Type B pancreatic cell (in vitro differentiated cells): ENCODE results near the gene CSTPP1. TPM values are rescaled to one million over a fixed set of nuclear protein-coding genes. Genes with fewer than 3 reads are reported as not detected.

Source experiments
- DNase-seq: peaks from one replicate; pipeline ENCODE4 v3.0.0; 2021; ENCODE audit warnings: mixed read lengths; ENCODE audit not compliant: unreplicated experiment; ENCODE audit errors: extremely low spot score
- H3K27ac Mint-ChIP-seq: 2 replicates; pipeline ENCODE4 v1.8.0; 2021; ENCODE audit warnings: mild to moderate bottlenecking, mixed read lengths
- H3K27me3 Mint-ChIP-seq: 2 replicates; pipeline ENCODE4 v1.8.0; 2021; ENCODE audit warnings: mixed read lengths
- H3K36me3 Mint-ChIP-seq: 2 replicates; pipeline ENCODE4 v1.8.0; 2021; ENCODE audit warnings: mixed read lengths
- H3K4me1 Mint-ChIP-seq: one replicate; pipeline ENCODE4 v1.8.0; 2021; ENCODE audit warnings: mixed read lengths; ENCODE audit not compliant: unreplicated experiment
- H3K4me3 Mint-ChIP-seq: 2 replicates; pipeline ENCODE4 v1.8.0; 2021; ENCODE audit warnings: mild to moderate bottlenecking, mixed read lengths
- H3K9me3 Mint-ChIP-seq: 2 replicates; pipeline ENCODE4 v1.8.0; 2021; ENCODE audit warnings: mixed read lengths
- CTCF ChIP-seq: fragments of 200-600 bp; sonication (generic); conservative IDR thresholded peaks from 2 replicates; pipeline ENCODE4 v1.5.0; 2021; ENCODE audit warnings: antibody characterized with exemption, mild to moderate bottlenecking
- total RNA-seq: library from RNA; stranded (reverse); gene quantifications from 2 replicates; pipeline ENCODE4 v1.2.1, GENCODE V29; 2021; ENCODE audit warnings: low replicate concordance

The CSTPP1 gene
- total RNA-seq, 1 donor from 2014 or later: 44.4 TPM

GRCh38 chr11:47020793-47021526 lies 84.4 kb downstream of the CSTPP1 start:
- no peak overlapping the region for H3K27ac Mint-ChIP-seq

GRCh38 chr11:47021527-47021818 lies 84.9 kb downstream of the CSTPP1 start:
- no peak for DNase-seq
- H3K27ac Mint-ChIP-seq: no peak overlapping the region
- TF ChIP-seq CTCF: no peak

More at GRCh38 chr11:47020793-47021526, 84.4 kb downstream of the CSTPP1 start:
- no peak overlapping the region for H3K4me3 Mint-ChIP-seq
- H3K36me3 Mint-ChIP-seq: peaks cover 4% of the 10 kb centered on the region
- DNase-seq: no peak
- TF ChIP-seq CTCF: no peak
- H3K4me1 Mint-ChIP-seq: peaks cover 34% of the 10 kb centered on the region
- H3K27me3 Mint-ChIP-seq: no peaks in the 10 kb centered on the region
- H3K9me3 Mint-ChIP-seq: no peaks in the 10 kb centered on the region

GRCh38 chr11:47021965-47022364 lies 85.4 kb downstream of the CSTPP1 start:
- Mint-ChIP-seq H3K9me3 (no peaks in the 10 kb centered on the region), H3K27me3 (no peaks in the 10 kb centered on the region), H3K27ac (no peak overlapping the region), H3K4me1 (peaks cover 38% of the 10 kb centered on the region), H3K4me3 (no peak overlapping the region), H3K36me3 (peaks cover 4% of the 10 kb centered on the region)
- DNase-seq: no peak
- TF ChIP-seq CTCF: no peak

More at GRCh38 chr11:47021527-47021818, 84.9 kb downstream of the CSTPP1 start:
- Mint-ChIP-seq H3K9me3 (no peaks in the 10 kb centered on the region), H3K4me3 (no peak overlapping the region), H3K4me1 (peaks cover 37% of the 10 kb centered on the region), H3K36me3 (peaks cover 4% of the 10 kb centered on the region), H3K27me3 (no peaks in the 10 kb centered on the region)

GRCh38 chr11:47028195-47029093 lies 91.9 kb downstream of the CSTPP1 start:
- no peak for TF ChIP-seq CTCF
- H3K27me3 Mint-ChIP-seq: no peaks in the 10 kb centered on the region
- DNase-seq: no peak
- H3K27ac Mint-ChIP-seq: no peak overlapping the region
- H3K36me3 Mint-ChIP-seq: no peaks in the 10 kb centered on the region
- H3K9me3 Mint-ChIP-seq: no peaks in the 10 kb centered on the region
- peaks cover 19% of the 10 kb centered on the region for H3K4me1 Mint-ChIP-seq
- H3K4me3 Mint-ChIP-seq: no peak overlapping the region

- peaks cover 12% of the 10 kb centered on the region for H3K4me1 Mint-ChIP-seq
- H3K27me3 Mint-ChIP-seq: no peaks in the 10 kb centered on the region
- no peak for TF ChIP-seq CTCF
- H3K4me3 Mint-ChIP-seq: no peak overlapping the region
- H3K36me3 Mint-ChIP-seq: peaks cover 8% of the 10 kb centered on the region
- no peak for DNase-seq
- H3K9me3 Mint-ChIP-seq: peaks cover 6% of the 10 kb centered on the region
- peak overlapping the region; percentile 30 for H3K27ac Mint-ChIP-seq
These were observed 96.9 kb downstream of the CSTPP1 start for GRCh38 chr11:47033439-47033838.
